Cerebellar cortex (tissue), 1 donor: ENCODE measurements around the gene ATP5F1D.
A peak's percentile ranks its signal among the peaks of the same experiment; 100 is the strongest.

Experiments
- DNase-seq: peaks from one replicate; pipeline ENCODE4 v3.0.0-alpha.2; 2015; ENCODE audit warnings: low spot score

The ATP5F1D gene

GRCh38 chr19:1220976-1221903, 20.3 kb upstream of the ATP5F1D start:
- peak; percentile 79 for DNase-seq

GRCh38 chr19:1221904-1222255, 19.7 kb upstream of the ATP5F1D start:
- no peak for DNase-seq

- DNase-seq = no peak
These were observed 19.2 kb upstream of the ATP5F1D start for GRCh38 chr19:1222394-1222793.

DNA sequence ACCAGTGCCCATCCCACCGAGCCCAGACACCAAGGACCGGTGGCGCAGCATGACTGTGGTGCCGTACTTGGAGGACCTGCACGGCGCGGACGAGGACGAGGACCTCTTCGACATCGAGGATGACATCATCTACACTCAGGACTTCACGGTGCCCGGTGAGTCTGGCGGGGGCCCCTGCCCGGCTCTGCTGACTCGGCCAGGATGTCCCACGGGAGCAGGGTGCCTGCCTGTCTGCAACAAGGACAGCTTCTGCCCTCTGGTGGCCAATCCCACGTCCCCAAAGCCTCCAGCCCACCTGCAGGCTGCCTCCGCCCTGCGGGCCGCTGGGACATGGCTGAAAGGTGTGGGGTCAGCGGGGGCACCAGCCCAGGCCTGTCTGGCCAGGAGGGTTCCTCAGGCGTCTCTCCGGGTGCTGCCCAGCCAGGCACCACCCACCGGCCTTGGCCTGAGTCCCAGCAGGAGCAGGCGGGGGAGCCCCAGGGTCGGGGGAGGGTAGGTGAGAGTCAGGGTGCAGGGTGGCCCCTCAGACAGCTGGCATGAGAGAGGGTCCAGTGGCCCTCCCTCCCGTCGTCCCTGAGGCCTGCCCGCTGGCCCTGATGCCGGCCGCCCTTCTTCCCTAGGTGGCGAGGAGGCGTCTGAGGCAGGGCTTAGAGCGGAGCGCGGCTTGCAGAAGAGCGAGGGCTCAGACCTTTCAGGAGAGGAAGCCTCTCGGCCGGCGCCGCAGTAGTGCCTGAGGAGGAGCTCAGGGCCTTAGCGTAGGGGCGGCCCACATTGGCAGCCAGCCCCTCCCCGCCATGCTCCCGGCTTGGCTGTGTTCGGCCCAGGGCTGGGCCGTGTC, 18.3 kb upstream of the ATP5F1D start:
- DNase-seq = no peak

GRCh38 chr19:1224047-1224825, 17.3 kb upstream of the ATP5F1D start:
- DNase-seq = no peak

DNA sequence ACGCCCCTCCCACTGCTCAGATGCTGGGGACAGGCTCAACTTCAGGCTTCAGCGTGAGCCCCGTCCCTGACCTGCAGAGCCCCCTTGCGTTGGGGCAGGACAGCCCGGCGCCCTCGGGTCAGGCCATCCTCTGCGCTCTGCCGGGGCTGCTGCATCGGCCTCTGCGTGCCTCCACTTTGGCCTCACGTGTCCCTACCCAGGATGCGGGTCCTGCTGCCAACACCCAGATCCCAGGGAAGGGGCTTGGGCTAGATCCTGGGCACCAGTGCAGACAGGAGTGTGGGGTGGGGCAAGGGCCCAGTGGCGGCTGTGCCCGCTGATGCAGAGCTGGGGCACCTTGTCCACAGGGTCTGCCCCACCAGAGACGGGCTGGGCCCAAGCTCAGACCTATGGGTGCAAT, 16.7 kb upstream of the ATP5F1D start:
- DNase-seq = no peak

GRCh38 chr19:1225440-1226226, 15.9 kb upstream of the ATP5F1D start:
- no peak for DNase-seq

DNA sequence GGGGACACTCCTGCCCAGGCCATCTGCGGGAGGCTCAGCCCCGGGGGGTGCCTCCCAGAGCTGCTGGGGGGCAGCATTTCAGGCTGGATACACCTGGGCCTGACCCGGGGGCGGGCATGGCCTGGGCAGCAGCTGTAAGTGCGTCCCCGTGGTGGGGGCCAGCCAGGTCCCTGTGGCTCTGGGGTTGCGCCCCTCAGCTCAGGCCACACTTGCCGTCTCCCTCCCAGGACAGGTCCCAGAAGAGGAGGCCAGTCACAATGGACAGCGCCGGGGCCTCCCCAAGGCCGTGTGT, 15.4 kb upstream of the ATP5F1D start:
- no peak for DNase-seq

- no peak for DNase-seq
These were observed 14.8 kb upstream of the ATP5F1D start for GRCh38 chr19:1226522-1227303.

- no peak for DNase-seq
These were observed 14.1 kb upstream of the ATP5F1D start for GRCh38 chr19:1227304-1228054.

DNA sequence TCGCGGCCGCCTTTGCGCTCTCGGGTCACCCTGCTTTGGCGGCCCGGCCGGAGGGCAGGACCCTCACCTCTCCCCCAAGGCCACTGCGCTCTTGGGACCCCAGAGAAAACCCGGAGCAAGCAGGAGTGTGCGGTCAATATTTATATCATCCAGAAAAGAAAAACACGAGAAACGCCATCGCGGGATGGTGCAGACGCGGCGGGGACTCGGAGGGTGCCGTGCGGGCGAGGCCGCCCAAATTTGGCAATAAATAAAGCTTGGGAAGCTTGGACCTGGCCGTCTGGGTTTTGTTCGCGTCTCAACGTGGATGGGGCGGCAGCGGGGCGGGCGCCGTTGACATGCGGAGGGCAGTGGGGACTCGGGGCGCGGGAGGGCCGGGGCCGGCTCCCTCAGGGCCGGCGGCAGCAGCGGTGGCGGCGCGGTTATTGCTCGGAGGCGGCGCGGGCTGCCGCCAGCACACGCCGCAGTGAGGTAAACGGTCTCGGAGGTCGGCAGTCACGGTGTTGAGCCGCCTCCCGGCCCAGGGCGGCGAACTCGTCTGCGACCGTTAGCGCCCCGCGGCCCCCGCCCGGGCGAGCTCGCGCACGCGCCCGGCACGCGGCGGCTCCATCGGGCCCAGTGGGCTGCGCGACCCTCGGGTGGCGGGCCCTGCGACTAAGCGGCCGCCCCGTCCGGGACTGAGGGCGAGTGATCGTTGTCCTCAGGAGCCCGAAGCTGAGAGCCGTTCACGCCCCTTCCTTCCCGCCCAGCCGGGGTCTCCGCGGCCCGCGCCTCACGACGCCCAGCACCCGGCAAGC, 13.2 kb upstream of the ATP5F1D start:
- no peak for DNase-seq

GRCh38 chr19:1229056-1229923, 12.3 kb upstream of the ATP5F1D start:
- DNase-seq = no peak

DNA sequence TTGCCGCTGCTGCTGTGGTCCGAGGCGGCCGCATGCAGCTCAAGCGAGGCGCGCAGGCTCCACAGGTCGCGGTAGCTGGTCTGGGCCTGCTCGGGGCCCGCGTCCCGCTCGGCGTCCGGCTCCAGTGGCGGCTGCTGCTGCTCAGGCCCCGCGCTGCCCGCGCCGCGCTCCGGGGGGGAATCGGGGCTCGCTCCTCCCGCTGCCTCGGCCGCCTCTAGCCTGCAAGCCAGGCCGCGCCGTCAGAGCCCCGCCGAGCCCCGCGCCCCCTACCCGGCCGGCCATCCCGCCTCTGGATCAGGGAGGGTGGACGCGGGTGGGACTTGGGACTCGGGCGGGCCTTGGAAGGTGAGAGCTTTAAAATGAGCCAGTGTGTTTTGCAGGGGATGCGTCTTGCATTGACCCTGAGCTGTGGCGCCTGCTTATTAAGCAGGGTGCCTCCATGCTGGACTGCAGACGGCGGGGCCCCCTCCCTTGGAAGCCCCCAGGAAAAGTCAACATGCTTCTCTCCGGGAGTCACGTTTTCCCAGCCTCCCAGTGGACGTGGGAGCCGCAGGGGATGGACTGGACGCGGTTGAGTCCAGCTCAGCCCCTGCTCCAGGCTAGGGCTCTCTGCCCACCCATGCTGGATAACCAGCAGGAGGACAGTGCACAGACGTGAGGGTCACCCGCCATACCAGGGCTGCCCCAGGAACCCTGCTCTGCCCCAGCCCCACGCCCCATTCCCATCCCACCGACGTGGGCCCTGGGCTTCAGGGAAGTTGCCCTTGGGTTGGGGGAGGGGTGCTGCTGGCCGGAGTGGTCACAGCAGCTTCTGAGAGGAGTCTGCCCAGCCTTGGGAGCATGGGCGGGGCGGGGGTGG, 11.4 kb upstream of the ATP5F1D start:
- no peak for DNase-seq

DNA sequence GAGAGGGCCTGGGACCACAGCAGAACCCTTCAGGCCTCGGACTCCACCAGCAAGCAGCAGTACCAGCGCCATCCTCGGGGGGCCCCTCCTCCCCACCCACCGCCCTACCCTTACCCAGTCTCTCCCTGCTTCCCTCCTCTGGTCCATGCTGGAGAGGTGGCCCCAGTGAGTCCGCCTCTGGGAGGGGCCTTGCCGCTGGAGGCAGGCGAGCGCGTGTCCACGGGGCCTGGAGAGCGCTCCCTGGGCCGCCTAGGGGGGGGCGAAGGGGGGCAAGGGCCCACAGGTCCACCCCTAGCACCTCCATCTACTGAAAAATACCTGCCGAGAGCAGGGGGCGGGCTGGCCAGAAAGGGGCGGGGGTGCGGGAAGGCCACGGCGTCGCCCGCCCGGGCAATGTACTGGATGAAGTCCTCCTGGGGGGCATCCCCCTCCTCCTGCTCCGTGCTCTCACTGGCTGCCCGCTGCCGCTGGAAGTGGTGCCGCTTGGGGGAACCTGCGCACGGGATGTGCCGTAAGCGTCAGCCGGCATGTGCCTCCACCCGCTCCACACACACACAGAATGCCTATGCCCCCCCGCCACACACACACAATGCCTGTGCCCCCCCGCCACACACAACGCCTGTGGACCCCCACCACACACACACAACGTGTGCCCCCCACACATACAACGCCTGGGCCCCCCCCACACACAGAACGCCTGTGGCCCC, 10.6 kb upstream of the ATP5F1D start:
- DNase-seq = no peak

DNA sequence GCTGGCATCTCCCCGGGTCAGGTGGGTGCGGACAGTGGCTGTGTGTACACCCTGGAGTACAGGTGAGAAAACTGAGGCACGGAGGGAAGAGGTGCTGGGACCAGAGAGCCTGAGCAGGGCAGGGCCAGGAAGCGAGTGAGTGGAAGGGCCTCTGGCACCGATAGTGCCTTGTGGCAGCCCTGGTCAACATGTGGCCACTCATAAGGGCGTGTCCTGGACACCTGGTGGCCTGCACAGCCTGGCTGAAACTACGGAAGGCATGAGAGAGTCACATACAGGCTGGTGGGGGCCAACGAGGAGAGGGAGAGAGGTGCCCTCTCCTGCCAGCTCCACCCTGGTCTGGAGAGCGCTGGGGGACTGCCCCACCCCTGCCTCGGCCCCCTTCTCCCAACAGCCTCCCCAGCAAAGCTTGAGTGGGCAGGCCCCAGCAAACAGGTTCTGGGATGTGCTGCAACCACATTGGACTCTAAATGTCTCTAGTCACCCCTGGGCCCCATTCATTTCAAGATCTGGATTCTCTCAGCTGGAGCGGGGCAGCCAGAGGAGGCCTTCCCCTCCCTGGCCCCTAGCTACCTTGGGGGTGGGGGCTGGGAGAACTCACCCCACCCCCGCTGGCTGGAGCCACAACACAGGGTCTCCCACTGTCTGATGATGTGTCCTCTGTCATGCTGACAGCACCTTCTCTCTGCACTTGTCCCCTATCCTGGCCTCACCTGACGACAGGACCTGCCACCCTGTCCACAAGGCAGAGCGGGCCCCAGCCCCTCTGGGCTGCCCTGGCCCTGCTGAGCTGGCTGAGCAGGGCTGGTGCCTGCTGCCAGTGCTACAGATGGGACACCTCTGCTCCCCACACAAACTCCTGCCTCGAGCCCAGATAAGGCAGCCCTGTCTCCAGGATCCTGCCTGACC, 9.6 kb upstream of the ATP5F1D start:
- no peak for DNase-seq

DNA sequence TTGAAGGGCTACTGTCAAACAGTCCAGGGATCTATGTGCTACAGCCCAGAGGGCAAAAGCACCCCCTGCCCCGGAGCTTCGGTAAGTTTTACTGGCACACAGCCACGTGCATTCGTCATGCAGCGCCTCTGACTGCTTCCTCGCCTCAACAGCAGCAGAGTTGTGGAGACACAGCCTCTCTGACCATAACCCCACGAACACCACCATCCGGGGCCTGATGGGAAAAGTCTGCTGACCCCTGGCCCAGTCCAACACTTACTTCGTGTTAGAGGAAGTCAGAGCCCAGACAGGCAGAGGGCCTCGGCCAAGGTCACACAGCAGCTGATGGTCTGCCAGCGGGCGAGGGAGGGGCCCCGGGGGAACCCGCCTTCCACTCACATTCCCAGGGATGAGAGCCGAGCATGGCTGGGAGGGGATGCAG, 8.9 kb upstream of the ATP5F1D start:
- DNase-seq = no peak
